Measurements from ENCODE around the gene RNH1.

RNH1 gene

DNA sequence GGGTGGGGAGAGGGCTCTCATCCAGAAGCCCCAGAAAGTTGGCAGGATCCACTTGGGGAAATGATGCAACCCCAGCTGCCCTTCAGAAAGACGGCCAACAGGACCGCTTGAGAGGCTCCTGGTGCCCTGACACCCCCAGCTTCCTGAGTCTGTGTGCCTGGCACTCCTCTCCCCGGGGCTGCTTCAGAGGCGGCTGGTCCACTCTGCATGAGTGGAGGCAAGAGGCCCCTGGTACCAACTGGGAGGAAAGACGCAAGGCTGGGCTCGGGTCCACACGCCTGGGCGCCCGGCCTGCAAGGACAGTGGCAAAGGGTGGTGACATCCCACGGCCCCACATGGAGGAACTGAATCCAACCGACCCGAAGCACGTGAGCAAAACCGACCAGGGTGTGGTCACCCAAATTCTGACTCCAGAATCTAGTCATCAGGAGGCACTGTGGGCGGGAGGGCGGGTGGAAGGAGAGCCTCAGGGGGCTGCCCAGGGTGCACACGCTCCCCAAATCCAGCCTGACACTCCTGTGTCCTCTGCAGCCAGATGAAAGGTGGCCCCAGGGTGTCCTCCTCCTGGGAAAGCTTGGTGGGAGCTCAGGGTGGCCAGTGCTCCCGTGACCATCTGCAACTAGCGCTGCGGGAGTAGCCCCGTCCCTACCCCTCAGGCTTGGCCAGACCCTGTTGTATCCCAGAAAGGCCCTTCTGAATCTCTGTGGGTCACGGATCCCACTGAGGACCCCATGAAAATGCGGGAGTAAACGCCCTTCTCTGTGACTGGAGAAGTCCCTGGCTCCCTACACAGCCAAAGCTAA, 3.7 kb downstream of the RNH1 start:
- H3K4me3 ChIP-seq (ENCODE audit: control insufficient read depth, low read depth, low read length) = peak overlapping the region; percentile 76
- no peak for DNase-seq (ENCODE audit: low read depth)
- TF ChIP-seq, protein P1, sequence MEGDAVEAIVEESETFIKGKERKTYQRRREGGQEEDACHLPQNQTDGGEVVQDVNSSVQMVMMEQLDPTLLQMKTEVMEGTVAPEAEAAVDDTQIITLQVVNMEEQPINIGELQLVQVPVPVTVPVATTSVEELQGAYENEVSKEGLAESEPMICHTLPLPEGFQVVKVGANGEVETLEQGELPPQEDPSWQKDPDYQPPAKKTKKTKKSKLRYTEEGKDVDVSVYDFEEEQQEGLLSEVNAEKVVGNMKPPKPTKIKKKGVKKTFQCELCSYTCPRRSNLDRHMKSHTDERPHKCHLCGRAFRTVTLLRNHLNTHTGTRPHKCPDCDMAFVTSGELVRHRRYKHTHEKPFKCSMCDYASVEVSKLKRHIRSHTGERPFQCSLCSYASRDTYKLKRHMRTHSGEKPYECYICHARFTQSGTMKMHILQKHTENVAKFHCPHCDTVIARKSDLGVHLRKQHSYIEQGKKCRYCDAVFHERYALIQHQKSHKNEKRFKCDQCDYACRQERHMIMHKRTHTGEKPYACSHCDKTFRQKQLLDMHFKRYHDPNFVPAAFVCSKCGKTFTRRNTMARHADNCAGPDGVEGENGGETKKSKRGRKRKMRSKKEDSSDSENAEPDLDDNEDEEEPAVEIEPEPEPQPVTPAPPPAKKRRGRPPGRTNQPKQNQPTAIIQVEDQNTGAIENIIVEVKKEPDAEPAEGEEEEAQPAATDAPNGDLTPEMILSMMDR (IDR thresholded peaks at IDR 0.05; ENCODE audit: control insufficient read depth, insufficient read depth, low read depth, low read length, missing control alignments) = no peak

DNA sequence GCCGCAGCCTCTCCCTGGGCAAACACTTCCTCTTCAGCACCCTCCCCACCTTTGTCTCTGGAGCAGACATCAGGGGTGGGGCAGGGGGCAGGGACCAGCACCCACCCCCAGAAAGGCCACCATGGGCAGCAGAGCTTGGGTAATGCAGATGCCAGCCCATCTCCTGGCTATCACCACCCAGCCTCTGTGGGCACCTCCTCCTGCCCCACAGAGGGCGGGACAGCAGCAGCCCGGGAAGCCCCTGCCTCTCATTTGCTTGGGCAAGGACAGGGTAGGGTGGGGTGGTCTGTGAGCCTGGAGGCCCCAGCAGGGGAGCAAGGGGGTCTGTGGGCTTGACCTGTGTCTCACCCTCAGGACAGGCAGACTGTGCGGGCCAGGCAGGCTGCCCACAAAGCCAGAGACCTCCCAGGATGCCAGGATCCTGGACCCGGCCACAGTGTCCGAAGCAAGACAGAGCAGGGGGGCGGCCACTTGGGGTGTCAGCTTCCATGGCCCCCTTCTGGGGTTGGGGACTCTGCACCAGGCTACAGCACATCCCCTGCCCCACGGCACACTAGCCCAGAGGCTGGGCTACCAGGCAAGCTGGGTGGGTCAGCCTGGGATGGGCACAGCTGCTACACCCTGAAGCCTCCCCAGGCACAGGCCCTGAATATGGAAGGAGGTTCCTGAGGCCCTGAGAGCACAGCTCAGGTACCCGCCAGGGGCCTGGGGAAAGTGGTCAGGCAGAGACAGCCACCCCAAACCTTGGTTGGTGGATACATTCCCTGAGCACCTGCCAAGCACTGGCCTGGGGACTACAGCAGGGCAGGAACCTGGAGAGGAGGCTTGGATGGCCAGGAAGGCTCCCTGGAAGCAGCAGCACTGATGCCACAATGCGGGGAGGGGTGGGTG, 4.5 kb downstream of the RNH1 start:
- peak overlapping the region; percentile 76 for H3K4me3 ChIP-seq (ENCODE audit: control insufficient read depth, low read depth, low read length)
- TF ChIP-seq, protein P1 (IDR thresholded peaks at IDR 0.05; ENCODE audit: control insufficient read depth, insufficient read depth, low read depth, low read length, missing control alignments) = no peak
- no peak for DNase-seq (ENCODE audit: low read depth)

- TF ChIP-seq, protein P1 (IDR thresholded peaks at IDR 0.05; ENCODE audit: control insufficient read depth, insufficient read depth, low read depth, low read length, missing control alignments) = no peak
- DNase-seq (ENCODE audit: low read depth) = no peak
- H3K4me3 ChIP-seq (ENCODE audit: control insufficient read depth, low read depth, low read length) = no peak overlapping the region
These were observed 5.3 kb downstream of the RNH1 start for GRCh38 chr11:501683-502287.

DNA sequence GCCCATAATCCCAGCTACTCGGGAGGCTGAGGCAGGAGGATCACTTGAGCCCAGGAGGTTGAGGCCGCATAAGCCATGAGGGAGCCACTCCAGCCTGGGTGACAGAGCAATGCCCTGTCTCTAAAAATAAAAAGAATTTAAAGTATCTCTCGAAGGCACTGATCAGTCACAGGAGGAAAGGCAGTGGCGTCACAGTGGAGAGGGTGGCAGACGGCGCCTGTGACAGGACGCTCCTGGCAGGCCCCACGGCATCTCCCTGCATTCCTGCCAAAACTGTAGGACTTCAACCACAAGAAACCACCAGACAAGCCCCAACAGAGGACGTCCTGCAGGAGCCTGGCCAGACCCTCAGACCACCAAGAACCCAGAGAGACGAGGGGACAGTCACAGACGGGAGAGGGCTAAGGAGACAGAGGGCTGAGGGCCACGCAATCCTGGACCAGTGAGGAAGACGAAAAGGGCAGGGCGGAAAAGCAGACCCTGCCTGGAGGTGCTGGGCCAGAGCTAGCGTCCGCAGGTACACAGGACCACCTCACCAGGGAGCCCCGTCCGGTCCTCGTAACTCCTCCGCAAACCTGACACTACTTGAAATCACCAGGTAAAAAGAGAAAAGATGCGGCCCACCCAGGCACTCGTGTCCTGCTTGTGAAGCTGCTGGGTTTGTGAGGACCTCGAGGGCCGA, 5.9 kb downstream of the RNH1 start:
- no peak overlapping the region for H3K4me3 ChIP-seq (ENCODE audit: control insufficient read depth, low read depth, low read length)
- TF ChIP-seq, protein P1 (IDR thresholded peaks at IDR 0.05; ENCODE audit: control insufficient read depth, insufficient read depth, low read depth, low read length, missing control alignments) = no peak
- no peak for DNase-seq (ENCODE audit: low read depth)

- TF ChIP-seq, protein P1 (IDR thresholded peaks at IDR 0.05; ENCODE audit: control insufficient read depth, insufficient read depth, low read depth, low read length, missing control alignments) = no peak
- H3K4me3 ChIP-seq (ENCODE audit: control insufficient read depth, low read depth, low read length) = no peak overlapping the region
- DNase-seq (ENCODE audit: low read depth) = no peak
These were observed 7.6 kb downstream of the RNH1 start for GRCh38 chr11:499201-500076.
